H1 (cell line): ENCODE data around the gene ANK2. TPM values are rescaled to one million over a fixed set of nuclear protein-coding genes. Genes with fewer than 3 reads are reported as not detected.

Experiments used
- ASH2L ChIP-seq: fragments of 200-600, 300-600 bp; sonication (generic); IDR thresholded peaks from one replicate; pipeline ENCODE4 v1.7.1; 2017; ENCODE audit warnings: low read length
- ATF3 ChIP-seq: IDR thresholded peaks from 2 replicates; pipeline ENCODE4 v1.6.1; 2011; ENCODE audit warnings: low read depth, mild to moderate bottlenecking, low read length; ENCODE audit not compliant: insufficient read depth
- CBX8 ChIP-seq: fragments of 300-800, 300-1000 bp; sonication (generic); IDR thresholded peaks from 2 replicates; pipeline ENCODE4 v1.7.1; 2016; ENCODE audit warnings: low read depth, low read length, borderline replicate concordance
- CHD2 ChIP-seq: IDR thresholded peaks from 2 replicates; pipeline ENCODE4 v1.6.1; 2012; ENCODE audit warnings: low read length, improper control_type of control experiment
- CHD7 ChIP-seq: fragments of 300-600 bp; sonication (generic); IDR thresholded peaks from 2 replicates; pipeline ENCODE4 v1.7.1; 2012; ENCODE audit warnings: low read length, moderate library complexity, mild to moderate bottlenecking, inconsistent platforms; ENCODE audit not compliant: insufficient replicate concordance
- KDM4A ChIP-seq: IDR thresholded peaks from one replicate; pipeline ENCODE4 v1.7.1; 2012; ENCODE audit warnings: low read depth, mild to moderate bottlenecking, moderate library complexity, low read length, inconsistent platforms; ENCODE audit not compliant: severe bottlenecking
- SIN3A ChIP-seq, 2 experiments: IDR thresholded peaks in 1 of 2; conservative IDR thresholded peaks in 1 of 2; 2 replicates each; pipeline ENCODE4 v1.6.1; 2011 to 2012; ENCODE audit warnings: low read length in 2 of 2, improper control_type of control experiment in 1 of 2, low read depth in 1 of 2, mild to moderate bottlenecking in 1 of 2
- SP2 ChIP-seq: IDR thresholded peaks from 2 replicates; pipeline ENCODE4 v1.6.1; 2012; ENCODE audit warnings: mild to moderate bottlenecking, low read length, inconsistent platforms
- SRF ChIP-seq: IDR thresholded peaks from 2 replicates; pipeline ENCODE4 v1.6.1; 2011; ENCODE audit warnings: mild to moderate bottlenecking, low read depth, low read length, moderate library complexity
- TBP ChIP-seq: IDR thresholded peaks from 2 replicates; pipeline ENCODE4 v1.6.1; 2011; ENCODE audit warnings: low read depth, low read length, improper control_type of control experiment
- TEAD4 ChIP-seq: IDR thresholded peaks from 2 replicates; pipeline ENCODE4 v1.6.1; 2012; ENCODE audit warnings: low read depth, low read length, inconsistent platforms, mixed read lengths
- polyA plus RNA-seq, 7 experiments: library from polyadenylated mRNA; depleted of rRNA in 3 of 7; stranded (reverse) in 5 of 7; unstranded in 2 of 7; fragments of >200 nt in 5 of 7; fragments of 200-250 nt in 2 of 7; gene quantifications; 1 replicate in 5 of 7; 2 replicates in 1 of 7; 4 replicates in 1 of 7; pipeline versions ENCODE4 v1.2.1 to v1.2.3, GENCODE V29; 2011 to 2013; ENCODE audit warnings: missing spikeins in 2 of 7, mixed read lengths in 2 of 7
- total RNA-seq: library from RNA; stranded (reverse); fragmentation: NEBNext Ultra II Directional; extraction: Animal tissue kit (Norgen Biotek cat#: 25700); gene quantifications from 2 replicates; pipeline ENCODE4 v1.2.1, GENCODE V29; 2021
- TF ChIP-seq, protein P1 (sequence below): IDR thresholded peaks from 2 replicates; pipeline ENCODE4 v1.6.1; 2012; ENCODE audit warnings: inconsistent platforms

ANK2 gene
- total and polyA plus RNA-seq, 2 of the 8 experiments (the other 6 are each of a cell fraction or from before 2014, with no cell fraction given), result 14.2 to 35.1 TPM

DNA sequence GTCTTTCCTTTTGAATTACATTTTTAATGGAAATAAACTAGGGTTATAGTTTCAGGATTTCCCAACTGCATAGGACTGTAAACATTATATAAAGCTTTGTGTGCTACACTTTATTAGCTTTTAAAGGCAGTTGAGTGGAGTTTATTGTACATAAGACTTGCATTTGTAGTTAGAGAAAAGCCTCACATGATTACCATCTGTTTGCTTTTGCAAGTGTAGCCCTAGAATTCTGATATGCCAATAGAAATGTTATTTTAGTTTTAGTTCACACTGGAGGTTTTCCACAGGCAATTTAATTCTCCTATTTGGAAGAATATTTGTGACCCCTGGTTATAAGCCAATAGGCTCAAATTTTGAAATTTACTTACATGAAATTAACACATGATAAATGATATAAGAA lies 41.3 kb upstream of the ANK2 start (continued):
- no peak for TF ChIP-seq CHD7
- no peak for TF ChIP-seq TBP
- no peak for TF ChIP-seq CBX8
- TF ChIP-seq KDM4A, result no peak
- TF ChIP-seq CHD2, result no peak
- TF ChIP-seq ATF3, result no peak
- no peak for TF ChIP-seq SRF
- TF ChIP-seq TEAD4, result no peak
- no peak for TF ChIP-seq SP2
- TF ChIP-seq, protein P1, sequence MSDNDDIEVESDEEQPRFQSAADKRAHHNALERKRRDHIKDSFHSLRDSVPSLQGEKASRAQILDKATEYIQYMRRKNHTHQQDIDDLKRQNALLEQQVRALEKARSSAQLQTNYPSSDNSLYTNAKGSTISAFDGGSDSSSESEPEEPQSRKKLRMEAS, result no peak
- no peak for TF ChIP-seq ASH2L
- TF ChIP-seq SIN3A (conservative IDR thresholded peaks at IDR 0.05 in 1 of 2, IDR thresholded peaks at IDR 0.05 in 1 of 2; ENCODE audit: low read depth in 1 of 2, low read length in 2 of 2), result no peak
